Bronchial epithelial cell (primary cell): ENCODE results near the gene CHRNA7. TPM values are rescaled to one million over a fixed set of nuclear protein-coding genes. Genes with fewer than 3 reads are reported as not detected.
A peak's percentile ranks its signal among the peaks of the same experiment; 100 is the strongest.

Experiments used
- DNase-seq: peaks from one replicate; pipeline ENCODE4 v3.0.0-alpha.2; 2010; ENCODE audit warnings: low read depth
- FAIRE-seq: peaks from 2 replicates; lab custom pipeline; 2011; peaks lifted over from hg19 to GRCh38; lab: Jason Lieb, UNC
- H3K27me3 ChIP-seq: 2 replicates; pipeline ENCODE4 v1.5.1; 2011; ENCODE audit warnings: low read length; ENCODE audit not compliant: control insufficient read depth, insufficient read depth
- H3K36me3 ChIP-seq: 2 replicates; pipeline ENCODE4 v1.5.1; 2011; ENCODE audit warnings: low read length; ENCODE audit not compliant: control insufficient read depth, insufficient read depth
- H3K4me3 ChIP-seq: 2 replicates; pipeline ENCODE4 v1.5.1; 2011; ENCODE audit warnings: mild to moderate bottlenecking, low read depth, low read length, control low read depth
- CTCF ChIP-seq: IDR thresholded peaks from 2 replicates; pipeline ENCODE4 v1.5.1; 2011; ENCODE audit warnings: mild to moderate bottlenecking, moderate library complexity, low read length, control low read depth, inconsistent platforms; ENCODE audit not compliant: insufficient read depth, severe bottlenecking
- total RNA-seq: library from RNA; depleted of rRNA; stranded (reverse); fragments of >200 nt; gene quantifications from 2 replicates; pipeline ENCODE4 v1.2.1, GENCODE V29; 2014

The CHRNA7 gene
- total RNA-seq, 1 donor from 2014 or later: under 0.01 TPM

GRCh38 chr15:32117122-32117521, 86.8 kb downstream of the CHRNA7 start:
- Histone ChIP-seq H3K27me3 (no peaks in the 10 kb centered on the region), H3K4me3 (no peak overlapping the region), H3K36me3 (no peaks in the 10 kb centered on the region)
- DNase-seq (no peak), FAIRE-seq (peak; percentile 58)
- TF ChIP-seq CTCF: no peak

GRCh38 chr15:32119286-32119685, 89.0 kb downstream of the CHRNA7 start:
- H3K4me3 ChIP-seq: no peak overlapping the region
- TF ChIP-seq CTCF: no peak
- H3K27me3 ChIP-seq: no peaks in the 10 kb centered on the region
- FAIRE-seq (no peak), DNase-seq (no peak)
- no peaks in the 10 kb centered on the region for H3K36me3 ChIP-seq

- TF ChIP-seq CTCF: no peak
- FAIRE-seq (no peak), DNase-seq (no peak)
Observed at GRCh38 chr15:32119694-32120330, 89.5 kb downstream of the CHRNA7 start.

GRCh38 chr15:32120577-32121383, 90.5 kb downstream of the CHRNA7 start:
- no peak for DNase-seq
- no peak for FAIRE-seq
- no peak for TF ChIP-seq CTCF
- no peak overlapping the region for H3K4me3 ChIP-seq
- H3K27me3 ChIP-seq: no peaks in the 10 kb centered on the region
- H3K36me3 ChIP-seq: no peaks in the 10 kb centered on the region

More at GRCh38 chr15:32119694-32120330, 89.5 kb downstream of the CHRNA7 start:
- Histone ChIP-seq H3K36me3 (no peaks in the 10 kb centered on the region), H3K27me3 (no peaks in the 10 kb centered on the region), H3K4me3 (no peak overlapping the region)

- no peaks in the 10 kb centered on the region for H3K36me3 ChIP-seq
- H3K27me3 ChIP-seq: no peaks in the 10 kb centered on the region
- no peak overlapping the region for H3K4me3 ChIP-seq
- no peak for TF ChIP-seq CTCF
- FAIRE-seq (no peak), DNase-seq (no peak)
Observed at GRCh38 chr15:32121384-32121695, 91.0 kb downstream of the CHRNA7 start.
